ENCODE data around the gene MED6.
A peak's percentile ranks its signal among the peaks of the same experiment; 100 is the strongest.

MED6 gene, protein sequence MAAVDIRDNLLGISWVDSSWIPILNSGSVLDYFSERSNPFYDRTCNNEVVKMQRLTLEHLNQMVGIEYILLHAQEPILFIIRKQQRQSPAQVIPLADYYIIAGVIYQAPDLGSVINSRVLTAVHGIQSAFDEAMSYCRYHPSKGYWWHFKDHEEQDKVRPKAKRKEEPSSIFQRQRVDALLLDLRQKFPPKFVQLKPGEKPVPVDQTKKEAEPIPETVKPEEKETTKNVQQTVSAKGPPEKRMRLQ

DNA sequence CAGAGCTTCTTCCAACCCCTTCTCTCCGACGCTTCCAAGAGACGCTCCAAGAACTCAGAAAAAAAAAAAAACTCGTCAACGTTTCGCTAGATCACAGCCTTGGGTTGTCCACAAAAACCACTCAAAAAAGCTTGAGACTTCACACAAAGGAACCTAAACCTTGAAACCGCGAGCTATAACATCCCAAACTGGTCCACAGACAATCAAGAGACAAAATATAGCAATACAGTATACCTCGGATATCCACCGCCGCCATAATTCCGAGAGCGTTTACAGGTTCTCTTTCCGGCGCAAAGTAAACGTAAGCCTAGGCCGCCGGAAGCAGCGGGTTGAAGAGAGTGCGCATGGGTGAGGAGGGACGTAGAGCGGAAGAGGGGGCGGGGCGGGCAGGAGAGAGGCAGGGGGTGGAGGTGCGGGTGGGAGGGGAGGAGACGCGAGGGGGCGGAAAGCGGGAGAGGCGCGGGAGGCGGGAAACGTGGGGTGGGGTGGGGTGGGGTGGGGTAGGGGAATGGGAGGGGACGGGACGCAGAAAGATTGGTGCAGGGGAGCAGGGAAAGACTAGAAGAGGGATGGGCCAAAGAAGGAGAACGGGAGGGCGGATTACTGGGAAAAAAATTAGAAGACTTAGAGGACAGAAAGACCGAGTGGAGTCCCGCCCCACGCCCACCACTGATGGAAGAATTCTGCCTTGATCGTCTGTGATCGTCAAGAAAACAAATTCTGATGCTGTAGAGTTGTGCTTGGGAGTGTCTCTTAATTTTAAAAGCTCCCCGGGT is at the start of gene MED6:
MED6 (minus strand) TSS at position 274 of the 776 bp plus-strand sequence; CDS start at position 256, 18 bp downstream.
- Histone ChIP-seq H3F3A (ENCODE audit: control insufficient read depth, insufficient read depth) (peaks cover 9% of the 10 kb centered on the region; the same call in 1 of the 2 replicates), H3K27ac (ENCODE audit: low read depth, low read length) (peak within 1 kb of the TSS; percentile 45), H3K36me3 (ENCODE audit: control insufficient read depth, low read length) (peaks cover 16% of the 10 kb centered on the region), H3K4me2 (ENCODE audit: low read length) (peak within 1 kb of the TSS; percentile 92), H3K9me3 (ENCODE audit: control insufficient read depth, insufficient read depth, low read length) (no peaks in the 10 kb centered on the region), H3K27me3 (ENCODE audit: control insufficient read depth, low read length) (no peaks in the 10 kb centered on the region), H3K9me2 (replicated peaks; ENCODE audit: control insufficient read depth, low read length) (no peaks in the 10 kb centered on the region), H4K20me1 (ENCODE audit: control insufficient read depth, insufficient read depth, low read depth, low read length) (no peaks in the 10 kb centered on the region), H3K4me3 (ENCODE audit: low read length) (peak within 1 kb of the TSS; percentile 97), H3K79me2 (ENCODE audit: control insufficient read depth, low read length) (peaks cover 49% of the 10 kb centered on the region), H3K4me1 (ENCODE audit: control insufficient read depth, low read length) (peaks cover 32% of the 10 kb centered on the region)
- TF ChIP-seq, protein P1, sequence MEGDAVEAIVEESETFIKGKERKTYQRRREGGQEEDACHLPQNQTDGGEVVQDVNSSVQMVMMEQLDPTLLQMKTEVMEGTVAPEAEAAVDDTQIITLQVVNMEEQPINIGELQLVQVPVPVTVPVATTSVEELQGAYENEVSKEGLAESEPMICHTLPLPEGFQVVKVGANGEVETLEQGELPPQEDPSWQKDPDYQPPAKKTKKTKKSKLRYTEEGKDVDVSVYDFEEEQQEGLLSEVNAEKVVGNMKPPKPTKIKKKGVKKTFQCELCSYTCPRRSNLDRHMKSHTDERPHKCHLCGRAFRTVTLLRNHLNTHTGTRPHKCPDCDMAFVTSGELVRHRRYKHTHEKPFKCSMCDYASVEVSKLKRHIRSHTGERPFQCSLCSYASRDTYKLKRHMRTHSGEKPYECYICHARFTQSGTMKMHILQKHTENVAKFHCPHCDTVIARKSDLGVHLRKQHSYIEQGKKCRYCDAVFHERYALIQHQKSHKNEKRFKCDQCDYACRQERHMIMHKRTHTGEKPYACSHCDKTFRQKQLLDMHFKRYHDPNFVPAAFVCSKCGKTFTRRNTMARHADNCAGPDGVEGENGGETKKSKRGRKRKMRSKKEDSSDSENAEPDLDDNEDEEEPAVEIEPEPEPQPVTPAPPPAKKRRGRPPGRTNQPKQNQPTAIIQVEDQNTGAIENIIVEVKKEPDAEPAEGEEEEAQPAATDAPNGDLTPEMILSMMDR (IDR thresholded peaks at IDR 0.05; ENCODE audit: low read depth, low read length, poor library complexity, severe bottlenecking), result no peak

DNA sequence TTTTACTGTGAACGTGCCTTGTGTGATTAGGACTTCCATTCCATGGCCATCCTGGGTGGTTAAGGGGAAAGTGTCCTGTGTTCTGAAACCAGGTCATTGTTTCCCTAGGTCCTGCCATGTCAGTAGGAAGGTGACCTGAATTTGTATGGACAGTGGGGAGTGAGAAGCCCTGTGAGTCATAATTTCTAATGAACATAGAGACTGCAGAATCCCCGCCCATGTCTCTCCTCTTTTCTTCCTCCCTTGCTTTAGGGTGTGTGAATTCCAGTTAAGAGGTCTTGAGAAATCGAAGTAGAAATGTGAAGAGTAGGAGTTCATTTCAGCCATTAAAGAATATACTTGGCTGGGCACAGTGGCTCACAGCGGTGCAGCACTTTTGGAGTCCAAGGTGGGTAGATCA is 49.3 kb upstream of the MED6 start:
- peaks cover 87% of the 10 kb centered on the region for H3K36me3 ChIP-seq (ENCODE audit: control insufficient read depth, low read length)
- no peaks in the 10 kb centered on the region for H3K27me3 ChIP-seq (ENCODE audit: control insufficient read depth, low read length)
- H3K4me2 ChIP-seq (ENCODE audit: low read length), result no peak overlapping the region
- no peak overlapping the region for H3K4me3 ChIP-seq (ENCODE audit: low read length)
- no peaks in the 10 kb centered on the region for H4K20me1 ChIP-seq (ENCODE audit: control insufficient read depth, insufficient read depth, low read depth, low read length)
- H3K4me1 ChIP-seq (ENCODE audit: control insufficient read depth, low read length), result peaks cover 92% of the 10 kb centered on the region
- TF ChIP-seq EZH2phosphoT487 (IDR thresholded peaks at IDR 0.05; ENCODE audit: borderline replicate concordance, low read length), result no peak
- TF ChIP-seq, protein P1 (IDR thresholded peaks at IDR 0.05; ENCODE audit: low read depth, low read length, poor library complexity, severe bottlenecking), result no peak
- no peak overlapping the region for H3K27ac ChIP-seq (ENCODE audit: low read depth, low read length)
- H3K9me3 ChIP-seq (ENCODE audit: control insufficient read depth, insufficient read depth, low read length), result no peaks in the 10 kb centered on the region
- peaks cover 94% of the 10 kb centered on the region for H3K79me2 ChIP-seq (ENCODE audit: control insufficient read depth, low read length)
- no peaks in the 10 kb centered on the region for H3K9me2 ChIP-seq (replicated peaks; ENCODE audit: control insufficient read depth, low read length)
- peaks cover 21% of the 10 kb centered on the region for H3F3A ChIP-seq (ENCODE audit: control insufficient read depth, insufficient read depth)

DNA sequence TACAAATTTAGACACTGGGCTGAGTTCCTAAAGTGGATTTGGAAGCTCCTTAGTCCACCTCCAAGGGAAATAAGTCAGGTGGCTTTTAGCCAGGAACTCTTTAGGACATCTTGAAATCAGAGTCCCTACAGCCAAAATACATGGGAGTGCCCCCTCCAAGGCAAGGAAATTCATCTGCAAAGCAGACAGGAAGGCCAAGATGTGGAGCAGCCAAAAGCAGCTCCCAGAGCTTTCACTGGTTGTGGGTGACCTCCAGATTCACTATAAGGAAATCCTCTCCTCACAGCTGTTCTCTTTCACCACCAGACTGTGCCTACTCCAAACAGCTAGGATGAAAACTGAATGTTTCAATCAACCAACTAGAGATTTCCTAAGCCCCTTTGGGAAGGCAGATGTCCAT is 47.9 kb upstream of the MED6 start:
- peaks cover 100% of the 10 kb centered on the region for H3K79me2 ChIP-seq (ENCODE audit: control insufficient read depth, low read length)
- no peaks in the 10 kb centered on the region for H4K20me1 ChIP-seq (ENCODE audit: control insufficient read depth, insufficient read depth, low read depth, low read length)
- peaks cover 6% of the 10 kb centered on the region for H3F3A ChIP-seq (ENCODE audit: control insufficient read depth, insufficient read depth)
- H3K27ac ChIP-seq (ENCODE audit: low read depth, low read length), result no peak overlapping the region
- no peaks in the 10 kb centered on the region for H3K9me3 ChIP-seq (ENCODE audit: control insufficient read depth, insufficient read depth, low read length)
- peaks cover 92% of the 10 kb centered on the region for H3K36me3 ChIP-seq (ENCODE audit: control insufficient read depth, low read length)
- no peak for TF ChIP-seq EZH2phosphoT487 (IDR thresholded peaks at IDR 0.05; ENCODE audit: borderline replicate concordance, low read length)
- TF ChIP-seq, protein P1 (IDR thresholded peaks at IDR 0.05; ENCODE audit: low read depth, low read length, poor library complexity, severe bottlenecking), result no peak
- no peak overlapping the region for H3K4me3 ChIP-seq (ENCODE audit: low read length)
- no peaks in the 10 kb centered on the region for H3K9me2 ChIP-seq (replicated peaks; ENCODE audit: control insufficient read depth, low read length)
- H3K4me1 ChIP-seq (ENCODE audit: control insufficient read depth, low read length), result peaks cover 88% of the 10 kb centered on the region
- H3K4me2 ChIP-seq (ENCODE audit: low read length), result no peak overlapping the region
- no peaks in the 10 kb centered on the region for H3K27me3 ChIP-seq (ENCODE audit: control insufficient read depth, low read length)

All from DOHH2 (cell line).